Nephron (organoid): ENCODE measurements around the gene CCL14.
"Not testable (repeated sequence)": the region's sequence is repeated elsewhere in the genome, so short reads cannot be mapped to it uniquely, and the experiment has no call there.

ENCODE experiments used
- H3K27ac Mint-ChIP-seq, 3 experiments: 2 replicates each; pipeline ENCODE4 v1.8.0; 2020; ENCODE audit warnings: mixed read lengths in 3 of 3, mild to moderate bottlenecking in 2 of 3, moderate library complexity in 1 of 3
- H3K27me3 Mint-ChIP-seq: 2 replicates; pipeline ENCODE4 v1.8.0; 2021; ENCODE audit warnings: low read depth, mild to moderate bottlenecking, moderate library complexity, mixed read lengths
- H3K36me3 Mint-ChIP-seq: 2 replicates; pipeline ENCODE4 v1.8.0; 2020; ENCODE audit warnings: low read depth, mixed read lengths
- H3K4me1 Mint-ChIP-seq: 2 replicates; pipeline ENCODE4 v1.8.0; 2020; ENCODE audit warnings: mixed read lengths
- H3K4me3 Mint-ChIP-seq, 3 experiments: 2 replicates each; pipeline ENCODE4 v1.8.0; 2020; ENCODE audit warnings: mild to moderate bottlenecking in 3 of 3, mixed read lengths in 3 of 3, moderate library complexity in 2 of 3
- H3K9me3 Mint-ChIP-seq: 2 replicates; pipeline ENCODE4 v1.8.0; 2020; ENCODE audit warnings: mixed read lengths
- TF ChIP-seq, protein P1 (sequence below), 3 experiments: fragments of 200-600 bp; sonication (generic); IDR thresholded peaks; one replicate each; pipeline ENCODE4 v1.5.0; 2021; ENCODE audit warnings: antibody characterized with exemption in 3 of 3; ENCODE audit not compliant: unreplicated experiment in 3 of 3

The CCL14 gene

DNA sequence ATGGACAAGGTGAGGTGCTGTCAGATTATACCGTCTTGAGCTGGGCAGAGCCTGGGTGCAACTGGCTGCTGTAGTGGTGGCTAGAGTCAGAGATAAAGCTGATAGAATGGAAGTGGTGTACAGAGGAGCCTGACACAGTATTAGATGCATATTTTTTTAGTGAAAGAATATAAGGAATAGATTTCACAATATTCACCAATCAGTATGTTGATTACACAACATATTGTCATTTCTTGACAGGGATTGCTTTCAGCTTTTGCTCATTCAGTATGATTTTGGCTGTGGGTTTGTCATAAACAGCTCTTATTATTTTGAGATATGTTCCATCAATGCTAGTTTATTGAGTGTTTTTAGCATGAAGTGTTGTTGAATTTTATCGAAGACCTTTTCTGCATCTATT is 32.9 kb upstream of the CCL14 start:
- no peaks in the 10 kb centered on the region for H3K4me1 Mint-ChIP-seq
- H3K27me3 Mint-ChIP-seq, result peaks cover 43% of the 10 kb centered on the region
- no peak overlapping the region for H3K27ac Mint-ChIP-seq
- no peak overlapping the region for H3K4me3 Mint-ChIP-seq
- no peaks in the 10 kb centered on the region for H3K9me3 Mint-ChIP-seq
- H3K36me3 Mint-ChIP-seq, result no peaks in the 10 kb centered on the region
- TF ChIP-seq, protein P1, sequence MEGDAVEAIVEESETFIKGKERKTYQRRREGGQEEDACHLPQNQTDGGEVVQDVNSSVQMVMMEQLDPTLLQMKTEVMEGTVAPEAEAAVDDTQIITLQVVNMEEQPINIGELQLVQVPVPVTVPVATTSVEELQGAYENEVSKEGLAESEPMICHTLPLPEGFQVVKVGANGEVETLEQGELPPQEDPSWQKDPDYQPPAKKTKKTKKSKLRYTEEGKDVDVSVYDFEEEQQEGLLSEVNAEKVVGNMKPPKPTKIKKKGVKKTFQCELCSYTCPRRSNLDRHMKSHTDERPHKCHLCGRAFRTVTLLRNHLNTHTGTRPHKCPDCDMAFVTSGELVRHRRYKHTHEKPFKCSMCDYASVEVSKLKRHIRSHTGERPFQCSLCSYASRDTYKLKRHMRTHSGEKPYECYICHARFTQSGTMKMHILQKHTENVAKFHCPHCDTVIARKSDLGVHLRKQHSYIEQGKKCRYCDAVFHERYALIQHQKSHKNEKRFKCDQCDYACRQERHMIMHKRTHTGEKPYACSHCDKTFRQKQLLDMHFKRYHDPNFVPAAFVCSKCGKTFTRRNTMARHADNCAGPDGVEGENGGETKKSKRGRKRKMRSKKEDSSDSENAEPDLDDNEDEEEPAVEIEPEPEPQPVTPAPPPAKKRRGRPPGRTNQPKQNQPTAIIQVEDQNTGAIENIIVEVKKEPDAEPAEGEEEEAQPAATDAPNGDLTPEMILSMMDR (IDR thresholded peaks at IDR 0.05; ENCODE audit: unreplicated experiment in 3 of 3), result no peak

DNA sequence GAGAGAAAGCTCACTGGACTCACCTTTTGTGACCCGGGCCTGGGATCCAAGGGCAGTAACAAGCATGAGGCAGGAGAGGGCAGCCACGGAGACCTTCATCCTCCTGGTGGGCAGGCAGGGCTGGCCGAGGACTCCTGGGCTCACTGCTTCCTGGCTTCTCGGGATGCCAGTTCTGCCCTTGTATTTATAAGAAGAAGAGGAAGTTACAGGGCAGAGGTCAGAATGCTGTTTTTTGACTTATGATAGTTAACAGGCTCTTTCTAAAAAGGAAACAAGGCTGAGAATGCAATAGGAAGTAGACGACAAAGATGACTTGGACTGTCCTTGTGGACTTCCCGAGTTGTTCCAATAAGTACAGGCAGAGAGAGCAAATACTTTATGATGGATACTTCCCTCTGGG is 31.3 kb upstream of the CCL14 start, which contains the start of gene CCL23:
Gene CCL23 (minus strand): TSS at position 174 of the 400 bp plus-strand sequence. CDS start 75 bp downstream, at position 99.
- peaks cover 3% of the 10 kb centered on the region for H3K9me3 Mint-ChIP-seq
- H3K27me3 Mint-ChIP-seq, result peaks cover 49% of the 10 kb centered on the region
- TF ChIP-seq, protein P1 (IDR thresholded peaks at IDR 0.05; ENCODE audit: unreplicated experiment in 3 of 3), result no peak
- no peaks in the 10 kb centered on the region for H3K36me3 Mint-ChIP-seq
- no peak within 1 kb of the TSS for H3K4me3 Mint-ChIP-seq
- no peak within 1 kb of the TSS for H3K27ac Mint-ChIP-seq
- H3K4me1 Mint-ChIP-seq, result no peaks in the 10 kb centered on the region

DNA sequence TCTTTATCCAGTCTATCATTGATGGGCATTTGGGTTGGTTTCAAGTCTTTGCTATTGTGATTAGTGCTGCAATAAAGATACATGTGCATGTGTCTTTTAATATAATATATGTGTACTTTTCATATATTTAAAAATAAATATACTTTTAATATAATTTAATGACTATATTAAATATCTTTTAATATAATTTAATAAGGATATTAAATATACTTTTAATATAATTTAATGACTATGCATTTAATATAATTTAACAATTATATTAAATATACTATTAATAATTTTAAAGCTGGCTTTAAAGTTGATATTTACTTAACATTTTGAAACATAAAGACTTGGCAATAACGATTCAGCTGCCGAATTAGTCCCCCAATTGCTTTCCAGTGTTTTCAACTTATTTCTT is 30.0 kb upstream of the CCL14 start:
- H3K9me3 Mint-ChIP-seq, result peaks cover 8% of the 10 kb centered on the region
- H3K36me3 Mint-ChIP-seq, result no peaks in the 10 kb centered on the region
- no peak overlapping the region for H3K4me3 Mint-ChIP-seq
- no peaks in the 10 kb centered on the region for H3K4me1 Mint-ChIP-seq
- H3K27me3 Mint-ChIP-seq, result peaks cover 47% of the 10 kb centered on the region
- no peak overlapping the region for H3K27ac Mint-ChIP-seq
- TF ChIP-seq, protein P1 (IDR thresholded peaks at IDR 0.05; ENCODE audit: unreplicated experiment in 3 of 3), result no peak

DNA sequence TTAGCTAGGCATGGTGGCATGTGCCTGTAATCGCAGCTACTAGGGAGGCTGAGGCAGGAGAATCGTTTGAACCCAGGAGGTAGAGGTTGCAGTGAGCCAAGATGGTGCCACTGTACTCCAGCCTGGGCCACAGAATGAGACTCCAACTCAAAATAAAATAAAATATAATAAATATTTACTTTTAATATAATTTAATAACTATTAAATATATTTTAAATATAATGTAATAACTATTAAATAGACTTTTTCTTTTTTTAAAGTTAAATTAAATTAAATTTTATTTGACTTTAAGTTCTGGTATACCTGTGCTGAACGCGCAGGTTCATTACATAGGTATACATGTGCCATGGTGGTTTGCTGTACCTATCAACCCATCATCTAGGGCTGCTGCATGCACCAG is 29.4 kb upstream of the CCL14 start:
- H3K27ac Mint-ChIP-seq, H3K4me3 Mint-ChIP-seq, H3K36me3 Mint-ChIP-seq, H3K4me1 Mint-ChIP-seq: not testable (repeated sequence)
- Mint-ChIP-seq H3K9me3 (peaks cover 11% of the 10 kb centered on the region), H3K27me3 (peaks cover 44% of the 10 kb centered on the region)

DNA sequence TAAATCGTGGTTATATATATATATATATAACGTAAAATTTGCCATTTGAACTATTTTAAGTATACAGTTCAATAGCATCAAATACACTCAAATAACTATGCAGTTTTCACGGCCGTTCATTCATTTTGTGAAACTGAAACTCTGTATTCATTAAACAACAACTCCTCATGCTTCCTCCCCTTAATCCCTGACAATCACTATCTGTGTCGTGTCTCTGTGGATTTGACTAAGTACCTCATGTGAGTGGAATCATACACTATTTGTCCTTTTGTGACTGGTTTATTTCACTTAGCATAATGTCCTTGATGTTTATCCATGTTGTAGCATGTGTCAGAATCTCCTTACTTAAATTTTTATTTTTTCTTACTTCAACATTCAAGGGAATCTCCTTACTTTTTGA is 28.4 kb upstream of the CCL14 start:
- Mint-ChIP-seq H3K36me3 (no peaks in the 10 kb centered on the region), H3K27me3 (peaks cover 40% of the 10 kb centered on the region), H3K9me3 (peaks cover 17% of the 10 kb centered on the region), H3K4me1 (no peaks in the 10 kb centered on the region), H3K4me3 (no peak overlapping the region), H3K27ac (no peak overlapping the region)
- TF ChIP-seq, protein P1 (IDR thresholded peaks at IDR 0.05; ENCODE audit: unreplicated experiment in 3 of 3), result no peak

DNA sequence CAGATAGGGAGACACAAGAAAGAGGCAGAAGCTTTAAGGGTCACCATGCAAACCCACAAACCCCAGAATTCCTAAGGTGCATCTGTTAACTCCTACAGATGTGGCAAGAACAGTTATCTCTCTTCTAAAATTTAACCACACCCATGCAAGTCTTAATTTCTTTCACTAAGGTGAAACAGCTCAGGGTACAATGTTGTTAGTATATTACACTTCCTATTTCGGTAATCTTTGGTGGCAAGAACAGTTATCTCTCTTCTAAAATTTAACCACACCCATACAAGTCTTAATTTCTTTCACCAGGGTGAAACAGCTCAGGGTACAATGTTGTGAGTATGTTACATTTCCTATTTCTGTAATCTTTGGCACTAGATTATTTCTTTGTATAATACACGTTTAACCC is 24.7 kb upstream of the CCL14 start:
- TF ChIP-seq, protein P1 (IDR thresholded peaks at IDR 0.05; ENCODE audit: unreplicated experiment in 3 of 3), result no peak
- Mint-ChIP-seq H3K4me1 (no peaks in the 10 kb centered on the region), H3K4me3 (no peak overlapping the region), H3K27ac (no peak overlapping the region), H3K9me3 (peaks cover 28% of the 10 kb centered on the region), H3K36me3 (no peaks in the 10 kb centered on the region), H3K27me3 (peaks cover 23% of the 10 kb centered on the region)
